ENCODE measurements around the gene MYL9.

Gene MYL9

DNA sequence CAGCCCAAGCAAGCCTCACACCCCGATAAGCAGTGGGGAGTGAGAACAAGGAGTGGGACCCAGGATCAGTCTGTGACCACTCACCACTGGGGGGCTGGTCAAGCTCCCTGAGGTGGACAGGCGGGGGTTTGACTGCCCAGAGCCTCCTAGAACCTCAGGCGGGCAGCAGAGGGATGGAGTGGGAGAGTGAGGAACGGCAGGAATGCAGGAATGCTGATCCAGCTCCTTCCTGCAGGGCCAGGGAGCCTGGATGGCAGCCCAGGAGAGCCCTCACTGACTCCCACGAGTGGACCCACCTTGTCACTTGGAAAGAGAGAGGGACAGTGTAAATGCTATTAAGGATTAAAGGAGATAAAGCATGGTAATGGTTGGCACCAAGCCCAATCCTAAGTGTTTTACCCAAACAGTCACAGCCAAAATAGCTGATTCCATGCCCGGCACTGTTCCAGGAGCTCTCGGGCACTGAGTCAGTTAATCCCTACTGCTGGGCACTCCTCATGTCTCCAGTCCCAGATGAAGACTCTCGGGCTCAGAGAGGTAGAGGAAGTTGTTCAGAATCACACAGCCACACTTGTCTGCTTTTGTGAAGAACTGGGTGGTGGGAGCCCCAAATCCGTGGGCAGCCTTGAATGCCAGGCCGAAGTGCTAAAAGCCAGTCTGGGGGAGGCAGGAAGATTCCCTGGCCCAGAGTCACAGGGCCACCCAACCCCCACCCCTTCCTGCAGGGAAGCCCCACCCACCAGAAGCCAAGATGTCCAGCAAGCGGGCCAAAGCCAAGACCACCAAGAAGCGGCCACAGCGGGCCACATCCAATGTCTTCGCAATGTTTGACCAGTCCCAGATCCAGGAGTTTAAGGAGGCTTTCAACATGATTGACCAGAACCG is 3.1 kb downstream of the MYL9 start:
- Histone ChIP-seq H3K4me3 (ENCODE audit: low read depth in 1 of 2, low read length in 2 of 2) (peak overlapping the region; percentile 80 to 96), H3K27me3 (ENCODE audit: control insufficient read depth in 1 of 2, insufficient read depth in 2 of 2, low read length in 2 of 2) (no peaks in the 10 kb centered on the region), H3K9ac (ENCODE audit: low read length) (peak overlapping the region; percentile 94), H3K4me1 (ENCODE audit: insufficient read depth, low read length) (peaks cover 32% of the 10 kb centered on the region), H3K36me3 (ENCODE audit: insufficient read depth, low read length) (peaks cover 63% of the 10 kb centered on the region), H3K9me3 (ENCODE audit: low read length) (no peaks in the 10 kb centered on the region), H3K27ac (ENCODE audit: low read depth, low read length) (peak overlapping the region; percentile 96)

DNA sequence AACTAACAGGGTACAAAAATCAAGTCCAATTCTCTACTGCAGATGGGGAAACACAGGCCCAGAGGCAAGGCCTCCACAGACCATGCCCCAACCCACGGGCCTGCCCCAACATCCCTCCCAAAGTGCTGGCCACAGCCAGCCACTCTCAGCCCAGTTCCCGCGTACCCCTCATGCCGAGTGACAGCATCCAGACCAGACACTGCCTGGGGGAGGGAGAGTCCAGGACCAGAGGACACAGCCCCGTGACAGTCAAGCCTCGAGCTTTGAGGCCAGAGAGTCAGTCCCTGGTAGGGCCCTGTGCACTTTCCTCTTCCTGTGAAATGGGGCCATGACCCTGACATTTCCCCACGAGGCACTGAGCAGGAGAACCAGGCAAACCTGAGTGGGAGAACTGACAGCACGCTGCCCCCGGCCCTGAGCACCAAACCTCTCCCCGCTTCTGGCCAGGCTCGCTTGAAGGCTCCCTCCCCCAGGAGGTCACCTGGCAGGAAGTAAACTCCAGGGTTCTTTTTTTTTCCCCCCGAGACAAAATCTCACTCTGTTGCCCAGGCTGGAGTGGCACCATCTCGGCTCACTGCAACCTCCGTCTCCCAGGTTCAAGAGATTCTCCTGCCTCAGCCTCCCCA is 4.9 kb downstream of the MYL9 start:
- peak overlapping the region in 1 of 2 donors; percentile 22 for H3K4me3 ChIP-seq (ENCODE audit: low read depth in 1 of 2, low read length in 2 of 2)
- H3K9ac ChIP-seq (ENCODE audit: low read length) = peak overlapping the region; percentile 36
- H3K27me3 ChIP-seq (ENCODE audit: control insufficient read depth in 1 of 2, insufficient read depth in 2 of 2, low read length in 2 of 2) = no peaks in the 10 kb centered on the region
- H3K27ac ChIP-seq (ENCODE audit: low read depth, low read length) = peak overlapping the region; percentile 31
- no peaks in the 10 kb centered on the region for H3K9me3 ChIP-seq (ENCODE audit: low read length)
- H3K36me3 ChIP-seq (ENCODE audit: insufficient read depth, low read length) = peaks cover 64% of the 10 kb centered on the region
- peaks cover 32% of the 10 kb centered on the region for H3K4me1 ChIP-seq (ENCODE audit: insufficient read depth, low read length)

- Histone ChIP-seq H3K36me3 (ENCODE audit: insufficient read depth, low read length) (peaks cover 62% of the 10 kb centered on the region), H3K27ac (ENCODE audit: low read depth, low read length) (peak overlapping the region; percentile 63), H3K27me3 (ENCODE audit: control insufficient read depth in 1 of 2, insufficient read depth in 2 of 2, low read length in 2 of 2) (no peaks in the 10 kb centered on the region), H3K9me3 (ENCODE audit: low read length) (no peaks in the 10 kb centered on the region), H3K9ac (ENCODE audit: low read length) (no peak overlapping the region), H3K4me1 (ENCODE audit: insufficient read depth, low read length) (peaks cover 32% of the 10 kb centered on the region), H3K4me3 (ENCODE audit: low read depth in 1 of 2, low read length in 2 of 2) (peak overlapping the region in 1 of 2 donors; percentile 6)
Observed at GRCh38 chr20:36547186-36548005, 6.1 kb downstream of the MYL9 start.

- Histone ChIP-seq H3K4me1 (ENCODE audit: insufficient read depth, low read length) (peaks cover 32% of the 10 kb centered on the region), H3K4me3 (ENCODE audit: low read depth in 1 of 2, low read length in 2 of 2) (no peak overlapping the region)
Observed at GRCh38 chr20:36548006-36548315, 6.6 kb downstream of the MYL9 start.

GRCh38 chr20:36548704-36549627 is 7.6 kb downstream of the MYL9 start:
- Histone ChIP-seq H3K4me3 (ENCODE audit: low read depth in 1 of 2, low read length in 2 of 2) (no peak overlapping the region), H3K9ac (ENCODE audit: low read length) (no peak overlapping the region), H3K27ac (ENCODE audit: low read depth, low read length) (peak overlapping the region; percentile 56), H3K4me1 (ENCODE audit: insufficient read depth, low read length) (peaks cover 25% of the 10 kb centered on the region), H3K9me3 (ENCODE audit: low read length) (no peaks in the 10 kb centered on the region), H3K27me3 (ENCODE audit: control insufficient read depth in 1 of 2, insufficient read depth in 2 of 2, low read length in 2 of 2) (no peaks in the 10 kb centered on the region), H3K36me3 (ENCODE audit: insufficient read depth, low read length) (peaks cover 48% of the 10 kb centered on the region)

More at GRCh38 chr20:36548006-36548315, 6.6 kb downstream of the MYL9 start:
- Histone ChIP-seq H3K36me3 (ENCODE audit: insufficient read depth, low read length) (peaks cover 57% of the 10 kb centered on the region), H3K27ac (ENCODE audit: low read depth, low read length) (peak overlapping the region; percentile 63), H3K9me3 (ENCODE audit: low read length) (no peaks in the 10 kb centered on the region), H3K9ac (ENCODE audit: low read length) (no peak overlapping the region), H3K27me3 (ENCODE audit: control insufficient read depth in 1 of 2, insufficient read depth in 2 of 2, low read length in 2 of 2) (no peaks in the 10 kb centered on the region)

DNA sequence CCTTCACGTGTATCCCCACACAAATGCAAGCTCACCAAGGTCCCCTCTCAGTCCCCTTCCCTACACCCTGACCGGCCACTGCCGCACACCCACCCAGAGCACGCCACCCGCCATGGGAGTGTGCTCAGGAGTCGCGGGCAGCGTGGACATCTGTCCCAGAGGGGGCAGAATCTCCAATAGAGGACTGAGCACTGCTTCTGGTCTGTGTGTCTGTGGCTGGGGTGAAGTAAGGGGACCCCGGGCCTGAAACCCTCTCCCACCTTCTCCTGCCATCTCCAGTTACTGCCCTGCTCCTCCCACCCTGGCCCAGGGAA is 8.3 kb downstream of the MYL9 start:
- H3K9ac ChIP-seq (ENCODE audit: low read length) = no peak overlapping the region
- H3K9me3 ChIP-seq (ENCODE audit: low read length) = no peaks in the 10 kb centered on the region
- peaks cover 43% of the 10 kb centered on the region for H3K36me3 ChIP-seq (ENCODE audit: insufficient read depth, low read length)
- H3K4me1 ChIP-seq (ENCODE audit: insufficient read depth, low read length) = peaks cover 19% of the 10 kb centered on the region
- H3K4me3 ChIP-seq (ENCODE audit: low read depth in 1 of 2, low read length in 2 of 2) = no peak overlapping the region
- H3K27me3 ChIP-seq (ENCODE audit: control insufficient read depth in 1 of 2, insufficient read depth in 2 of 2, low read length in 2 of 2) = no peaks in the 10 kb centered on the region
- H3K27ac ChIP-seq (ENCODE audit: low read depth, low read length) = peak overlapping the region; percentile 48

GRCh38 chr20:36549942-36550789 is 8.8 kb downstream of the MYL9 start:
- Histone ChIP-seq H3K36me3 (ENCODE audit: insufficient read depth, low read length) (peaks cover 38% of the 10 kb centered on the region), H3K9ac (ENCODE audit: low read length) (no peak overlapping the region), H3K4me3 (ENCODE audit: low read depth in 1 of 2, low read length in 2 of 2) (no peak overlapping the region), H3K4me1 (ENCODE audit: insufficient read depth, low read length) (peaks cover 18% of the 10 kb centered on the region), H3K27me3 (ENCODE audit: control insufficient read depth in 1 of 2, insufficient read depth in 2 of 2, low read length in 2 of 2) (no peaks in the 10 kb centered on the region), H3K9me3 (ENCODE audit: low read length) (no peaks in the 10 kb centered on the region), H3K27ac (ENCODE audit: low read depth, low read length) (peak overlapping the region; percentile 70)

DNA sequence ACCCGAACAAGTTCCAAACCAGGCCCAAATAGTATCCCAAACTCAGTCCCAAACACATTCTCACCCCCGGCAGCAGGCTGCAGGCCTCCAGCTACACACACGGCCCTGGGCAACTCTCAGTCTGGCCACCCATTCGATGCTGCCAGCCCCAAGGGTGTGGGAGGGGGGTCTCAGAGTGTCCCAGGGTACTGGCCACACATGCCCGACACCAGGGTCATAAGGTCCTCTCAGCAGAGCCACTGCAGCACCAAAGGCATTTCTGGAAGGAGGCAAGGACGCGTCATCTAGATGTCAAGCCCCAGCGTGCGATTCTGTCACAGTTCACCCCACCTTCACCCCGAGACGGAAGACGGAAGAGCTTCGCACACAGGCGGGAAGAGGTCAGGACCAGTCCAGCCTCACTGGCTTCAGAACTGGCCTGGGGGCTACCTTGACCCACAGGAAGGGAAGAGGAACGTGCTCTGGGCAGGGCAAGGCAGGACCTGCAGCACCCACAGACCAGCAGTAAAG is 9.5 kb downstream of the MYL9 start:
- H3K9ac ChIP-seq (ENCODE audit: low read length) = no peak overlapping the region
- H3K4me3 ChIP-seq (ENCODE audit: low read depth in 1 of 2, low read length in 2 of 2) = no peak overlapping the region
- H3K9me3 ChIP-seq (ENCODE audit: low read length) = no peaks in the 10 kb centered on the region
- H3K4me1 ChIP-seq (ENCODE audit: insufficient read depth, low read length) = peaks cover 11% of the 10 kb centered on the region
- H3K36me3 ChIP-seq (ENCODE audit: insufficient read depth, low read length) = peaks cover 37% of the 10 kb centered on the region
- peak overlapping the region; percentile 70 for H3K27ac ChIP-seq (ENCODE audit: low read depth, low read length)
- H3K27me3 ChIP-seq (ENCODE audit: control insufficient read depth in 1 of 2, insufficient read depth in 2 of 2, low read length in 2 of 2) = no peaks in the 10 kb centered on the region

- no peak overlapping the region for H3K27ac ChIP-seq (ENCODE audit: low read depth, low read length)
- H3K4me1 ChIP-seq (ENCODE audit: insufficient read depth, low read length) = peaks cover 7% of the 10 kb centered on the region
- no peaks in the 10 kb centered on the region for H3K36me3 ChIP-seq (ENCODE audit: insufficient read depth, low read length)
- H3K27me3 ChIP-seq (ENCODE audit: control insufficient read depth in 1 of 2, insufficient read depth in 2 of 2, low read length in 2 of 2) = no peaks in the 10 kb centered on the region
- H3K4me3 ChIP-seq (ENCODE audit: low read depth in 1 of 2, low read length in 2 of 2) = no peak overlapping the region
- no peak overlapping the region for H3K9ac ChIP-seq (ENCODE audit: low read length)
- no peaks in the 10 kb centered on the region for H3K9me3 ChIP-seq (ENCODE audit: low read length)
Observed at GRCh38 chr20:36555248-36555647, 13.9 kb downstream of the MYL9 start.

- no peaks in the 10 kb centered on the region for H3K36me3 ChIP-seq (ENCODE audit: insufficient read depth, low read length)
- H3K9ac ChIP-seq (ENCODE audit: low read length) = no peak overlapping the region
- H3K27ac ChIP-seq (ENCODE audit: low read depth, low read length) = no peak overlapping the region
- H3K27me3 ChIP-seq (ENCODE audit: control insufficient read depth in 1 of 2, insufficient read depth in 2 of 2, low read length in 2 of 2) = no peaks in the 10 kb centered on the region
- H3K9me3 ChIP-seq (ENCODE audit: low read length) = no peaks in the 10 kb centered on the region
- H3K4me3 ChIP-seq (ENCODE audit: low read depth in 1 of 2, low read length in 2 of 2) = no peak overlapping the region
- no peaks in the 10 kb centered on the region for H3K4me1 ChIP-seq (ENCODE audit: insufficient read depth, low read length)
Observed at GRCh38 chr20:36562724-36563123, 21.4 kb downstream of the MYL9 start.
